SU-DHL-6 (cell line): ENCODE data around the gene KIAA1958.

Experiments used
- H2AFZ ChIP-seq: fragments of 200-600 bp; sonication (generic); 2 replicates; pipeline ENCODE4 v1.6.1; 2014; ENCODE audit warnings: low read depth, mild to moderate bottlenecking, moderate library complexity, mixed read lengths, antibody characterized with exemption, low read length; ENCODE audit not compliant: severe bottlenecking
- H3F3A ChIP-seq: fragments of 200-600 bp; shearing (Covaris generic); 2 replicates; pipeline ENCODE4 v1.6.0; 2016; ENCODE audit warnings: antibody characterized with exemption, mild to moderate bottlenecking; ENCODE audit not compliant: insufficient read depth
- H3K27ac ChIP-seq: fragments of 200-600 bp; sonication (generic); 2 replicates; pipeline ENCODE4 v1.5.1; 2016; ENCODE audit warnings: low read depth, mild to moderate bottlenecking, low read length, moderate library complexity, mixed read lengths
- H3K27me3 ChIP-seq: fragments of 200-600 bp; sonication (generic), shearing (Covaris generic); 2 replicates; pipeline ENCODE4 v1.6.0; 2014; ENCODE audit warnings: mild to moderate bottlenecking, low read length
- H3K36me3 ChIP-seq: fragments of 200-600 bp; sonication (generic); 2 replicates; pipeline ENCODE4 v1.6.1; 2014; ENCODE audit warnings: mild to moderate bottlenecking, low read length, mixed read lengths
- H3K4me2 ChIP-seq: fragments of 300-600, 200-600 bp; shearing (Covaris generic), sonication (generic); 2 replicates; pipeline ENCODE4 v1.6.0; 2014; ENCODE audit warnings: low read length, low read depth, mild to moderate bottlenecking; ENCODE audit not compliant: poor library complexity, severe bottlenecking
- H3K4me3 ChIP-seq: fragments of 200-600 bp; sonication (generic); 2 replicates; pipeline ENCODE4 v1.5.1; 2014; ENCODE audit warnings: antibody characterized with exemption, low read length, mild to moderate bottlenecking, mixed read lengths; ENCODE audit not compliant: insufficient read depth, poor library complexity, severe bottlenecking
- H3K79me2 ChIP-seq: fragments of 200-600 bp; sonication (generic); 2 replicates; pipeline ENCODE4 v1.6.1; 2014; ENCODE audit warnings: mild to moderate bottlenecking, low read length, moderate library complexity; ENCODE audit not compliant: insufficient read depth
- H3K9ac ChIP-seq: fragments of 200-600 bp; sonication (generic); 2 replicates; pipeline ENCODE4 v1.7.0; 2014; ENCODE audit warnings: mild to moderate bottlenecking, low read length
- H3K9me2 ChIP-seq: fragments of 200-600 bp; sonication (generic); replicated peaks from 2 replicates; pipeline ENCODE4 v1.6.1; 2014; ENCODE audit warnings: low read length; ENCODE audit not compliant: insufficient read depth
- H3K9me3 ChIP-seq: fragments of 200-600 bp; sonication (generic); 2 replicates; pipeline ENCODE4 v1.6.1; 2014; ENCODE audit warnings: low read length, mixed read lengths; ENCODE audit not compliant: insufficient read depth
- H4K20me1 ChIP-seq: fragments of 200-600 bp; sonication (generic); 2 replicates; pipeline ENCODE4 v1.6.1; 2014; ENCODE audit warnings: low read depth, mild to moderate bottlenecking, antibody characterized with exemption, low read length, moderate library complexity, mixed read lengths
- CTCF ChIP-seq: fragments of 200-600 bp; sonication (generic); IDR thresholded peaks from one replicate; pipeline ENCODE4 v1.5.1; 2017; ENCODE audit warnings: antibody characterized with exemption, mild to moderate bottlenecking, low read length, moderate library complexity; ENCODE audit not compliant: insufficient read depth, poor library complexity, severe bottlenecking
- EZH2phosphoT487 ChIP-seq: fragments of 200-600 bp; sonication (generic), shearing (Covaris generic); conservative IDR thresholded peaks from 2 replicates; pipeline ENCODE4 v1.6.1; 2018; ENCODE audit warnings: mild to moderate bottlenecking, antibody characterized with exemption, low read length, moderate library complexity, mixed read lengths

The KIAA1958 gene

GRCh38 chr9:112553256-112553826, 66.7 kb downstream of the KIAA1958 start:
- Histone ChIP-seq H4K20me1 (peaks cover 5% of the 10 kb centered on the region; the same call in 1 of the 2 replicates), H3K4me2 (no peak overlapping the region), H3K4me3 (no peak overlapping the region), H2AFZ (no peak overlapping the region), H3K27me3 (no peaks in the 10 kb centered on the region), H3K9me3 (no peaks in the 10 kb centered on the region), H3K27ac (no peak overlapping the region), H3K9ac (no peak overlapping the region), H3F3A (no peaks in the 10 kb centered on the region), H3K9me2 (no peaks in the 10 kb centered on the region), H3K79me2 (peaks cover 32% of the 10 kb centered on the region; the same call in 1 of the 2 replicates), H3K36me3 (no peaks in the 10 kb centered on the region)
- TF ChIP-seq EZH2phosphoT487 = no peak
- no peak for TF ChIP-seq CTCF

- Histone ChIP-seq H3K36me3 (no peaks in the 10 kb centered on the region), H3K9ac (no peak overlapping the region), H3K4me3 (no peak overlapping the region), H3K9me3 (no peaks in the 10 kb centered on the region), H3K79me2 (peaks cover 28% of the 10 kb centered on the region; the same call in 1 of the 2 replicates), H3K27me3 (no peaks in the 10 kb centered on the region), H3K9me2 (no peaks in the 10 kb centered on the region), H3K4me2 (no peak overlapping the region), H2AFZ (no peak overlapping the region), H3F3A (no peaks in the 10 kb centered on the region), H4K20me1 (peaks cover 5% of the 10 kb centered on the region; the same call in 1 of the 2 replicates), H3K27ac (no peak overlapping the region)
- TF ChIP-seq CTCF (no peak), EZH2phosphoT487 (no peak)
Observed at GRCh38 chr9:112554516-112554915, 67.9 kb downstream of the KIAA1958 start.

DNA sequence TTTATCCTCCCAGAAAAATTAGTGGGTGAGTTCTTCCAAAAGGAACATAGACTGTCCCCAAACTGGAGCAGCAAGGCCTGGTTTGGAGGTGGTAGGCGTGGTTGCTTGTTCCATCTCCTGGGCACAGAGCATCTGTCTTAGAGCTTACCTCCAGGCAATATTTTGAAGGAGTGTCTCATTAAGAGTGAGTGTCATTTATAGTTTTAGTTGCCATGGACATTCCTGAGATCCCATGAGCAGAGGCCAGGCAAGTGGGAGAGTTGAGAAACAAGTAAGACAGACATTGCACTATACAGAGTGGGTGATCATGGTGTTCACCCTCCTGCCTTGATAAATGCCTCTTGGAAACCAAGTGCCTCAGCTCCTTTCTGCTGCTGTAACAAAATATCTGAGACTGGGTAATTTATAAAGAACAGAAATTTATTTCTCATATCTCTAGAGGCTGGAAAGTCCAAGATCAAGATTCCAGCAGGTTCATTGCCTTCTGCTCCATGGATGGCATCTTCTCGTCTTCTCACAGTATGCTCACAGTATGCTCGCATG, 68.5 kb downstream of the KIAA1958 start:
- H2AFZ ChIP-seq = no peak overlapping the region
- H3K4me3 ChIP-seq = no peak overlapping the region
- H3F3A ChIP-seq = no peaks in the 10 kb centered on the region
- no peaks in the 10 kb centered on the region for H3K9me3 ChIP-seq
- peaks cover 22% of the 10 kb centered on the region; the same call in 1 of the 2 replicates for H3K79me2 ChIP-seq
- H4K20me1 ChIP-seq = peaks cover 5% of the 10 kb centered on the region; the same call in 1 of the 2 replicates
- no peak overlapping the region for H3K27ac ChIP-seq
- no peak overlapping the region for H3K4me2 ChIP-seq
- H3K9me2 ChIP-seq = no peaks in the 10 kb centered on the region
- H3K36me3 ChIP-seq = no peaks in the 10 kb centered on the region
- no peaks in the 10 kb centered on the region for H3K27me3 ChIP-seq
- TF ChIP-seq CTCF (no peak), EZH2phosphoT487 (no peak)
- no peak overlapping the region for H3K9ac ChIP-seq
